Memory B cell (primary cell): ENCODE data around the gene ID1.
"Not testable (repeated sequence)": the region's sequence is repeated elsewhere in the genome, so short reads cannot be mapped to it uniquely, and the experiment has no call there.

Experiments
- ATAC-seq: fragments of 150-1000 bp; cut with Tn5 transposase; 2 replicates; pipeline ENCODE4 v1.10.0; 2021; ENCODE audit warnings: low read depth, mild to moderate bottlenecking, moderate library complexity
- DNase-seq, 2 donors: peaks; one replicate each; pipeline ENCODE4 v3.0.0; 2022; ENCODE audit warnings: low spot score in 2 of 2
- H3K27ac Mint-ChIP-seq: one replicate; pipeline ENCODE4 v1.8.0; 2022; ENCODE audit warnings: mild to moderate bottlenecking, moderate library complexity, mixed read lengths
- H3K27me3 Mint-ChIP-seq: one replicate; pipeline ENCODE4 v1.8.0; 2022; ENCODE audit warnings: mixed read lengths
- H3K36me3 Mint-ChIP-seq: one replicate; pipeline ENCODE4 v1.8.0; 2022; ENCODE audit warnings: mild to moderate bottlenecking, mixed read lengths
- H3K4me1 Mint-ChIP-seq: one replicate; pipeline ENCODE4 v1.8.0; 2022; ENCODE audit warnings: mixed read lengths
- H3K4me3 Mint-ChIP-seq: one replicate; pipeline ENCODE4 v1.8.0; 2022; ENCODE audit warnings: mild to moderate bottlenecking, moderate library complexity, mixed read lengths
- H3K9me3 Mint-ChIP-seq: one replicate; pipeline ENCODE4 v1.8.0; 2022; ENCODE audit warnings: mixed read lengths

The ID1 gene

DNA sequence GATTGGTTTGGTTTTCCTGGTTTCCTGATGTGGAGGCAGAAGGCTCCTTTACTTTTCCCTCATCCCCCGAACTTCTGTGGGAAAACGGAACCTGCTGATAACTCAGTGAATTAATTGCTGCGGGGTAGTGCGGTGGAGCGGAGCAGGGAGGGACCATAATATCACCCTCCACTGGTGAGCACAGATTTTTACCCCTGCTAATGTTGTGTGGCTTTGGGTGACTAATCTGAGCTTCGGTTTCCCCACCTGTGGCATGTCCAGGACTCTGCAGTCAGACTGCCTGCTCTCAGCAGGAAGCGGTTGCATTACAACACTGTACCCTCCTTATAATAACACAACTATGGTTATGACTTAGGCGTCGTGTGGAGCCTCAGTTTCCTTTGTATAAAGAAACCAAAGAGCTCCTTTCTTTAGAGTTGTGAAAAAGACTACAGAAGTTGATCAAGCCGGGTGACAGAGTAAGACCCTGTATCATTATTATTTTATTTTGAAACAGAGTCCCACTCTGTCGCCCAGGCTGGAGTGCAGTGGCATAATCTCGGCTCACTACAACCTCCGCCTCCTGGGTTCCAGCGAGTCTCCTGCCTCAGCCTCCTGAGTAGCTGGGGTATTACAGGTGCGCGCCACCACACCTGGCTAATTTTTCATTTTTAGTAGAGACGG lies 2.2 kb upstream of the ID1 start:
- DNase-seq: no peak
- Mint-ChIP-seq H3K27me3 (peaks cover 11% of the 10 kb centered on the region), H3K27ac (peak overlapping the region; percentile 89)

DNA sequence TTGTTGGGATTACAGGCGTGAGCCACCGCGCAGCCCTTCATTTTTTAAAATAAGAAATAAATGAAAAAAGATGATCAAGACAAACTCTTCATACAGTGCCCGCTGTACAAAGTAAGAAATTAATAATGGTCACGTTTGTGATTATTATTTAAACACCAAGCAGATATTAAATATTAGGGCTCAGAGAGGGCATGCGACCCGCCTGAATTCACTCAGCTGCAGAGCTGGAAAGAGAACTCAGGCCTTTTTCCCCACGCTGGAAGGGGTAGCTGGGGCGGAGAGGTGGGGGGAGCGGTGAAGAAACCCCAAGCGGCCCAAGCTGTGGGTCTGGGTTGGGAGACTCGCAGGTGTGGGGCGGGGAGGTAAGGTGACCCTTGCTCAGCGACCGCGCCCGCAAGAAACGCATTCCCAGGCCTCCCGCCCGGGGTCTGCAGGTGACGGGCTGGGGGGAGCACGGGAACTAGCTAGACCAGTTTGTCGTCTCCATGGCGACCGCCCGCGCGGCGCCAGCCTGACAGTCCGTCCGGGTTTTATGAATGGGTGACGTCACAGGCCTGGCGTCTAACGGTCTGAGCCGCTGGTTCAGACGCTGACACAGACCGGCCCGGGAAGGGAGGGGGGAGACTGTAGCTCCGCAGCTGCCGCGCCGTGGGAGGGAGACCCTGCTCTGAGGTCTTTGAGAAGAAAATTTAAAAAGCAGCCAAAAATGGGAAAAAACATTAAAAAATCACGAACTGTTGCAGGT lies 1.1 kb upstream of the ID1 start:
- Mint-ChIP-seq H3K36me3 (peaks cover 1% of the 10 kb centered on the region), H3K27ac (peak overlapping the region; percentile 49)

More for the DNA sequence above, 2.2 kb upstream of the ID1 start:
- peak; percentile 11 for ATAC-seq
- peaks cover 16% of the 10 kb centered on the region for H3K4me1 Mint-ChIP-seq
- peak overlapping the region; percentile 71 for H3K4me3 Mint-ChIP-seq
- H3K36me3 Mint-ChIP-seq: peaks cover 1% of the 10 kb centered on the region
- H3K9me3 Mint-ChIP-seq: no peaks in the 10 kb centered on the region

DNA sequence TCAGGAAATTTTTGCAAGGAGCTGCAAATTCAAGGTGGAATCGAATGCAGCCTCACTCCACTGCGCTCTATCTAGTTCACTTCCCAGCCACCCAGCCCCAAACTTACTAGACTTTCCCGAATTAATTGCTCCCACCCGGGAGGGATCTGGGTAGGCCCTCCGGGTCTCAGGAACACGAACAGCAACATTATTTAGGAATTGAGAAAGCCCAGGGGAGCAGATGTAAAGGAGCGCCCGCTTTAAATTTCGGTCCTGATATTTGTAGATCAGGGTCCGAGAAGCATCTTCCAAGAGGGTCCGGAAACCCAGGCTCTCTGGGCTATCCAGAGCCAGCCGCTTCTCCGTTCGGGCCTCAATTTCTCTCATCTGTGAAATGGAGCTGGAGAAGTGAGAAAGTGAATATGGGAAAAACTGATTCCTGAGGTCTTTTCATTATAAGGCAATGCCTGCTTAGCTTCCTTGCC lies 490 bp upstream of the ID1 start:
- H3K4me3 Mint-ChIP-seq: peak overlapping the region; percentile 96
- DNase-seq (no peak), ATAC-seq (peak; percentile 2)
- peaks cover 16% of the 10 kb centered on the region for H3K4me1 Mint-ChIP-seq
- H3K9me3 Mint-ChIP-seq: no peaks in the 10 kb centered on the region
- H3K36me3 Mint-ChIP-seq: peaks cover 1% of the 10 kb centered on the region
- peak overlapping the region; percentile 87 for H3K27ac Mint-ChIP-seq
- H3K27me3 Mint-ChIP-seq: peaks cover 11% of the 10 kb centered on the region

More for the DNA sequence above, 1.1 kb upstream of the ID1 start:
- Mint-ChIP-seq H3K4me1 (peaks cover 16% of the 10 kb centered on the region), H3K9me3 (no peaks in the 10 kb centered on the region), H3K27me3 (peaks cover 11% of the 10 kb centered on the region), H3K4me3 (peak overlapping the region; percentile 96)
- ATAC-seq (peak; percentile 67), DNase-seq (peak; percentile 75 to 77)

DNA sequence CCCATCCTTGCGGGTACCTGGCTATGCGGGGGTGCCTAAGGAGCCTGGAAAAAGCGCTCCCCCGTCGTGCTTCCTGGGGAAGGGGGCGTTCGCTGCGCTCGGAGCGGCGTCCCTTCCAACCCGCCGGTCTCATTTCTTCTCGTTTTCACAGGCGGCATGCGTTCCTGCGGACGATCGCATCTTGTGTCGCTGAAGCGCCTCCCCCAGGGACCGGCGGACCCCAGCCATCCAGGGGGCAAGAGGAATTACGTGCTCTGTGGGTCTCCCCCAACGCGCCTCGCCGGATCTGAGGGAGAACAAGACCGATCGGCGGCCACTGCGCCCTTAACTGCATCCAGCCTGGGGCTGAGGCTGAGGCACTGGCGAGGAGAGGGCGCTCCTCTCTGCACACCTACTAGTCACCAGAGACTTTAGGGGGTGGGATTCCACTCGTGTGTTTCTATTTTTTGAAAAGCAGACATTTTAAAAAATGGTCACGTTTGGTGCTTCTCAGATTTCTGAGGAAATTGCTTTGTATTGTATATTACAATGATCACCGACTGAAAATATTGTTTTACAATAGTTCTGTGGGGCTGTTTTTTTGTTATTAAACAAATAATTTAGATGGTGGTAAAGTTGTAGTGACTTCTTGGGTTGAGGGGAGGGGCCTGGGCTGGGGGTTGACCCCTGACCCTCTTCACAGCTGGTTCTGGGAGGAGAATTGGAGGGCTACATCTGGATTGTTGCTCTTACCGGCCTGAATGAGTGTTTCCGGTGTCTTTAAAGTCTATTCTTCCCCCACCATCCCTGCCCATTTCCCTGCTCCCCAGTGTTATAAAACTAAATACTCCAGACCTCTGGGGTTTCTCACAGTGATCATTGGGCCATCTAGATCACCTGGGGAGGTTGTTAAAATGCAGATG lies 1.1 kb downstream of the ID1 start:
- H3K36me3 Mint-ChIP-seq: peaks cover 1% of the 10 kb centered on the region
- peaks cover 16% of the 10 kb centered on the region for H3K4me1 Mint-ChIP-seq
- peak overlapping the region; percentile 96 for H3K4me3 Mint-ChIP-seq
- peaks cover 11% of the 10 kb centered on the region for H3K27me3 Mint-ChIP-seq
- peak; percentile 24 to 44 for DNase-seq
- H3K9me3 Mint-ChIP-seq: no peaks in the 10 kb centered on the region
- no peak for ATAC-seq
- H3K27ac Mint-ChIP-seq: peak overlapping the region; percentile 87

DNA sequence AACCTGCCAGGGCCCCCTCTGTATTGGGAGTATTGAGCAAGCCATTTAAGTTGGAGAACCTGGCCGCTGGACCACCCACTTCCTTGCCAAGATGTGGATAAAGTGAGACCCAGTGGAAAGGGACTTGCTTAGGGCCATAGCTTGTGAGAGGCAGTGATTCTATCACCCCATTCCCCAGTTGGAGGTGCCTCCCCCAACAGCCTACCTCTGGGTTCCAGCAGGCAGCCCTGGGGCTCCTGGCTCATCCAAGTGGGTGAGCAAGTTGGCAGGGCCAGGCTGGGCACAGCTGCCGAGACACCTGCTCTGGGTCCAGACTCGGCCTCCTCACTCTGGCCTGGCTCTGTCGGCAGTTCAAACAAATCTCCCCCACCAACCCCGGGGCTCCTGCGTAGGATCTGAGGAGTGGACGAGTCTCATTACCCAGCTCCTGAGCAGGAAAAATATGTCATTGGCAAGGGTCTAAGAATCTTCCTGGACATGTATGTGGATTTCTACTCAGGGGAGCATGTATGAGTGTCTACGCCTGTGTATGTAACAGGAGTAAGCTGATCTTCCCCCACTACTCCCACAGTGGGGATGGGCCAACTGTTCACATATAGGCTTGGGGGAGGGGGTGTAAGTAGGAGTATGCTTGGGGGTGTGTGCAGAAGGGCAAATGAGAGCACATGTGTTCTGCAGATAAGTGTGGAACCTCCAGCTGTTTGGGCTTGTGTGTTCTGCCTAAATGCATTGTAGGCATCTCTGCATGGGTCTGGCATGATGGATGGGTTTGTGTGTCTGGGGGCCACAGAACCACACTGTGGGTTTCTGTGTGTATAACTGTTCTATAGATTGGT lies 1.9 kb downstream of the ID1 start:
- peaks cover 16% of the 10 kb centered on the region for H3K4me1 Mint-ChIP-seq
- H3K4me3 Mint-ChIP-seq: no peak overlapping the region
- H3K27me3 Mint-ChIP-seq: peaks cover 11% of the 10 kb centered on the region
- peaks cover 1% of the 10 kb centered on the region for H3K36me3 Mint-ChIP-seq
- H3K9me3 Mint-ChIP-seq: no peaks in the 10 kb centered on the region
- no peak for DNase-seq
- no peak overlapping the region for H3K27ac Mint-ChIP-seq
- ATAC-seq: no peak

DNA sequence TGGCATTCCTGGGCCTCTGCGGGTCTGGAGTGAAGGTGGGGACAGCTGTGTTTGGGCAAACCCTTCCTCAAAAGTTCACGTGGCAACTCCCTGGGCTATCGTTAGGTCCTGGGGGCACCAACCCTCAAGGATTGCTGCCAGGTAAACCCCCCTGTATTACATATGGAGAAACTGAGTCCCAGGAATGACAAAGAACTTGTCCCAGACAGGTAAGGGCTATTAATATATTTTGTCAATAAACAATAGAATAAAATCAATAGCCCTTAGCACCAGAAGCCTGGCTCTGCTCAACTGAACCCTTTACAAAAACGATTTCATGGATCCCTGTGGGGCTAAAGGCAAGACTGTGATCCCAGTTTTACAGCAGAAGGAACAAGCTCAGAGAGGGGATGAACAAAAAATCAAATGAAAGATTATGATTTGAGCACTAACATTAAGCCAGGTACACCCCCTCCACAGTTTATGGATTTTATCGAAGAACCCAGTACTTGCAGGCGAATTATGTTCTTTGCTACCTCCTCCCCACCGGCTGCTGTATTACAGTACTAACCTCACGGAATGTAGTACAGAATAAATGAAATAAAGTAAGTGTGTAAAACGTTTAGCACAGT lies 2.7 kb downstream of the ID1 start:
- Mint-ChIP-seq H3K9me3 (no peaks in the 10 kb centered on the region), H3K4me3 (no peak overlapping the region), H3K4me1 (peaks cover 12% of the 10 kb centered on the region), H3K36me3 (peaks cover 1% of the 10 kb centered on the region), H3K27ac (no peak overlapping the region), H3K27me3 (peaks cover 7% of the 10 kb centered on the region)
- DNase-seq (no peak), ATAC-seq (no peak)

GRCh38 chr20:31608251-31608945 lies 3.3 kb downstream of the ID1 start:
- Mint-ChIP-seq H3K4me1 (peaks cover 12% of the 10 kb centered on the region), H3K36me3 (no peaks in the 10 kb centered on the region), H3K27ac (no peak overlapping the region), H3K27me3 (peaks cover 7% of the 10 kb centered on the region), H3K4me3 (no peak overlapping the region), H3K9me3 (no peaks in the 10 kb centered on the region)
- DNase-seq (no peak), ATAC-seq (no peak)

GRCh38 chr20:31612271-31612640 lies 7.2 kb downstream of the ID1 start:
- ATAC-seq, H3K9me3 Mint-ChIP-seq, H3K36me3 Mint-ChIP-seq, H3K4me3 Mint-ChIP-seq, H3K27ac Mint-ChIP-seq, H3K4me1 Mint-ChIP-seq, H3K27me3 Mint-ChIP-seq, DNase-seq: not testable (repeated sequence)

DNA sequence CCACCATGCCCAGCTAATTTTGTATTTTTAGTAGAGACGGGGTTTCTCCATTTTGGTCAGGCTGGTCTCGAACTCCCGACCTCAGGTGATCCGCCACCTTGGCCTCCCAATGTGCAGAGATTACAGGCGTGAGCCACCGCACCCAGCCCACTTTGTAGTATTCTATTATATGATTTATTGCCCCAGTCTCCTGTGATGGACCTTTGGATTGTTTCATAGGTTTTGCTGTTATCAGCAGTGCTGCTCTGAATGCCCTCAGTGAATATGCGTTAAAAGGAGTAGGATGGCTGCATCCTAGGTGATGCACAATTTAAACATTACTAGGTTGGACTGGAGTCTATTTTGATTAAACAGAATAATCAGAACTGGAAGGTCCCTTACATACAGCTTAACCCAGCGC lies 10.3 kb downstream of the ID1 start:
- Mint-ChIP-seq H3K4me3 (no peak overlapping the region), H3K4me1 (peaks cover 7% of the 10 kb centered on the region), H3K27me3 (peaks cover 7% of the 10 kb centered on the region), H3K9me3 (no peaks in the 10 kb centered on the region), H3K36me3 (no peaks in the 10 kb centered on the region), H3K27ac (no peak overlapping the region)
- DNase-seq (no peak), ATAC-seq (no peak)

- ATAC-seq (peak; percentile 26), DNase-seq (no peak)
- no peak overlapping the region for H3K4me3 Mint-ChIP-seq
- H3K27ac Mint-ChIP-seq: no peak overlapping the region
- H3K4me1 Mint-ChIP-seq: peaks cover 16% of the 10 kb centered on the region
- H3K36me3 Mint-ChIP-seq: no peaks in the 10 kb centered on the region
- H3K9me3 Mint-ChIP-seq: no peaks in the 10 kb centered on the region
- peaks cover 7% of the 10 kb centered on the region for H3K27me3 Mint-ChIP-seq
These were observed 12.5 kb downstream of the ID1 start for GRCh38 chr20:31617432-31618104.

GRCh38 chr20:31620246-31620645 lies 15.2 kb downstream of the ID1 start:
- DNase-seq (no peak), ATAC-seq (no peak)
- no peaks in the 10 kb centered on the region for H3K36me3 Mint-ChIP-seq
- H3K9me3 Mint-ChIP-seq: no peaks in the 10 kb centered on the region
- peaks cover 14% of the 10 kb centered on the region for H3K4me1 Mint-ChIP-seq
- H3K27ac Mint-ChIP-seq: no peak overlapping the region
- no peak overlapping the region for H3K4me3 Mint-ChIP-seq
- peaks cover 4% of the 10 kb centered on the region for H3K27me3 Mint-ChIP-seq

DNA sequence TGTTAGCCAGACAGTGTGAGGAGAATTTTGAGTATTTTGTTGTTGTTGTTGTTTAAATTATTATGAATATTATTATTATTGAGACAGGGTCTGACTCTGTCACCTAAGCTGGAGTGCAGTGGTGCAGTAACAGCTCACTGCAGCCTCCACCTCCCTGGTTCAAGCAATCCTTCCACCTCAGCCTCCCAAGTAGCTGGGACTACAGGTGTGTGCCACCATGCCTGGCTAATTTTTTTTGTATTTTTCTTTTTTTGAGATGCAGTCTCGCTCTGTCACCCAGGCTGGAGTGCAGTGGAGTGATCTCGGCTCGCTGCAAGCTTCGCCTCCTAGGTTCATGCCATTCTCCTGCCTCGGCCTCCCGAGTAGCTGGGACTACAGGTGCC lies 18.0 kb downstream of the ID1 start:
- not testable (repeated sequence) for H3K36me3 Mint-ChIP-seq, ATAC-seq, H3K27ac Mint-ChIP-seq, H3K9me3 Mint-ChIP-seq, DNase-seq, H3K4me1 Mint-ChIP-seq, H3K27me3 Mint-ChIP-seq, H3K4me3 Mint-ChIP-seq
